Measurements from ENCODE around the gene FAM13C. TPM values are rescaled to one million over a fixed set of nuclear protein-coding genes. Genes with fewer than 3 reads are reported as not detected.

FAM13C gene
- total RNA-seq, 2 donors from 2014 or later = 56.7 to 66.7 TPM

- intact Hi-C loops (cut with DNase I) = no loop called here
- no peaks in the 10 kb centered on the region for H3K36me3 ChIP-seq
- no peak for DNase-seq (ENCODE audit: low spot score)
- no peaks in the 10 kb centered on the region for H3K9me3 ChIP-seq
- no peak overlapping the region for H3K4me3 ChIP-seq
- no peaks in the 10 kb centered on the region for H3K27me3 ChIP-seq (replicated peaks; ENCODE audit: insufficient read depth)
- WGBS = 55% methylated on average over 1 of the region's 1 CpG
- TF ChIP-seq POLR2A (IDR thresholded peaks at IDR 0.05) (no peak), CTCF (IDR thresholded peaks at IDR 0.05) (no peak), POLR2AphosphoS5 (IDR thresholded peaks at IDR 0.05) (no peak)
- H3K27ac ChIP-seq = no peak overlapping the region
- H3K4me1 ChIP-seq (replicated peaks) = no peaks in the 10 kb centered on the region
Measured at GRCh38 chr10:59381687-59382086, 19.3 kb upstream of the FAM13C start.

- TF ChIP-seq POLR2A (IDR thresholded peaks at IDR 0.05) (no peak), POLR2AphosphoS5 (IDR thresholded peaks at IDR 0.05) (no peak)
- no peaks in the 10 kb centered on the region for H3K9me3 ChIP-seq
- no peaks in the 10 kb centered on the region for H3K4me1 ChIP-seq (replicated peaks)
- H3K36me3 ChIP-seq = no peaks in the 10 kb centered on the region
- DNase-seq (ENCODE audit: low spot score) = no peak
- WGBS = 83% methylated on average over 3 of the region's 3 CpGs
- no peak overlapping the region for H3K4me3 ChIP-seq
- no peak overlapping the region for H3K27ac ChIP-seq
- intact Hi-C loops (cut with DNase I) = no loop called here
- H3K27me3 ChIP-seq (replicated peaks; ENCODE audit: insufficient read depth) = no peaks in the 10 kb centered on the region
Measured at GRCh38 chr10:59376846-59377245, 14.5 kb upstream of the FAM13C start.

- no peak for DNase-seq (ENCODE audit: low spot score)
- Histone ChIP-seq H3K36me3 (no peaks in the 10 kb centered on the region), H3K4me3 (no peak overlapping the region), H3K27me3 (replicated peaks; ENCODE audit: insufficient read depth) (no peaks in the 10 kb centered on the region), H3K9me3 (no peaks in the 10 kb centered on the region), H3K27ac (no peak overlapping the region), H3K4me1 (replicated peaks) (no peaks in the 10 kb centered on the region)
- 73% methylated on average over 3 of the region's 3 CpGs for WGBS
- intact Hi-C loops (cut with DNase I) = no loop called here
- no peak for TF ChIP-seq CTCF (IDR thresholded peaks at IDR 0.05)
- no peak for TF ChIP-seq POLR2A (IDR thresholded peaks at IDR 0.05)
- no peak for TF ChIP-seq POLR2AphosphoS5 (IDR thresholded peaks at IDR 0.05)
Measured at GRCh38 chr10:59375990-59376389, 13.6 kb upstream of the FAM13C start.

- intact Hi-C loops (cut with DNase I) = no loop called here
Measured at GRCh38 chr10:59374916-59375315, 12.6 kb upstream of the FAM13C start.

GRCh38 chr10:59373071-59373470 is 10.7 kb upstream of the FAM13C start:
- TF ChIP-seq POLR2AphosphoS5 (IDR thresholded peaks at IDR 0.05) (no peak), POLR2A (IDR thresholded peaks at IDR 0.05) (no peak), CTCF (IDR thresholded peaks at IDR 0.05) (no peak)
- H3K27me3 ChIP-seq (replicated peaks; ENCODE audit: insufficient read depth) = no peaks in the 10 kb centered on the region
- H3K4me1 ChIP-seq (replicated peaks) = no peaks in the 10 kb centered on the region
- H3K4me3 ChIP-seq = no peak overlapping the region
- H3K27ac ChIP-seq = no peak overlapping the region
- 84% methylated on average over 3 of the region's 3 CpGs for WGBS
- DNase-seq (ENCODE audit: low spot score) = no peak
- no peaks in the 10 kb centered on the region for H3K9me3 ChIP-seq
- no peaks in the 10 kb centered on the region for H3K36me3 ChIP-seq
- intact Hi-C loops (cut with DNase I) = no loop called here

More at GRCh38 chr10:59374916-59375315, 12.6 kb upstream of the FAM13C start:
- no peak for DNase-seq (ENCODE audit: low spot score)
- Histone ChIP-seq H3K36me3 (no peaks in the 10 kb centered on the region), H3K27me3 (replicated peaks; ENCODE audit: insufficient read depth) (no peaks in the 10 kb centered on the region), H3K4me1 (replicated peaks) (no peaks in the 10 kb centered on the region), H3K27ac (no peak overlapping the region), H3K9me3 (no peaks in the 10 kb centered on the region), H3K4me3 (no peak overlapping the region)
- TF ChIP-seq POLR2AphosphoS5 (IDR thresholded peaks at IDR 0.05) (no peak), CTCF (IDR thresholded peaks at IDR 0.05) (no peak), POLR2A (IDR thresholded peaks at IDR 0.05) (no peak)

All from prostate gland (tissue), 2 donors.